NCI-H187 (cell line): ENCODE data around the gene TTC21B.
"Not testable (repeated sequence)": the region's sequence is repeated elsewhere in the genome, so short reads cannot be mapped to it uniquely, and the experiment has no call there.

ENCODE experiments used
- DNase-seq, 2 experiments: peaks; one replicate each; lab custom pipeline; 2025; lab: John Stamatoyannopoulos, UW

Gene TTC21B

GRCh38 chr2:165953655-165954606 lies at the start of gene TTC21B:
TSS of gene TTC21B (minus strand) at chr2:165953776. CDS start at chr2:165953705, 71 bp downstream.
- DNase-seq = peak; percentile 93 to 98

- DNase-seq = no peak
These were observed 46.8 kb upstream of the TTC21B start for GRCh38 chr2:166000401-166000800.

GRCh38 chr2:165990846-165991245 lies 37.3 kb upstream of the TTC21B start:
- DNase-seq = no peak

- no peak for DNase-seq
These were observed 36.3 kb upstream of the TTC21B start for GRCh38 chr2:165989851-165990250.

- DNase-seq = no peak
These were observed 31.5 kb upstream of the TTC21B start for GRCh38 chr2:165985120-165985519.

- DNase-seq = not testable (repeated sequence)
These were observed 18.6 kb upstream of the TTC21B start for GRCh38 chr2:165972161-165972560.

GRCh38 chr2:165970663-165971062 lies 17.1 kb upstream of the TTC21B start:
- DNase-seq = no peak

GRCh38 chr2:165969227-165969626 lies 15.7 kb upstream of the TTC21B start:
- DNase-seq = no peak

- DNase-seq = no peak
These were observed 14.2 kb upstream of the TTC21B start for GRCh38 chr2:165967746-165968145.

- no peak for DNase-seq
These were observed 8.2 kb upstream of the TTC21B start for GRCh38 chr2:165961818-165962217.

- no peak for DNase-seq
These were observed 5.8 kb upstream of the TTC21B start for GRCh38 chr2:165959371-165959770.

- DNase-seq = no peak
These were observed 4.9 kb upstream of the TTC21B start for GRCh38 chr2:165958313-165958960.

- DNase-seq = no peak
These were observed 3.6 kb upstream of the TTC21B start for GRCh38 chr2:165957030-165957675.

- peak; percentile 49 to 84 for DNase-seq
These were observed 296 bp downstream of the TTC21B start for GRCh38 chr2:165953306-165953654.

GRCh38 chr2:165952741-165953211 lies 800 bp downstream of the TTC21B start:
- DNase-seq = no peak

GRCh38 chr2:165952085-165952484 lies 1.5 kb downstream of the TTC21B start:
- DNase-seq = no peak

- no peak for DNase-seq
These were observed 3.1 kb downstream of the TTC21B start for GRCh38 chr2:165950438-165950837.

- DNase-seq = no peak
These were observed 11.7 kb downstream of the TTC21B start for GRCh38 chr2:165941827-165942226.

GRCh38 chr2:165938237-165938636 lies 15.3 kb downstream of the TTC21B start:
- no peak for DNase-seq

- no peak for DNase-seq
These were observed 20.2 kb downstream of the TTC21B start for GRCh38 chr2:165933211-165933910.

- no peak for DNase-seq
These were observed 25.8 kb downstream of the TTC21B start for GRCh38 chr2:165927774-165928173.

- DNase-seq = no peak
These were observed 26.2 kb downstream of the TTC21B start for GRCh38 chr2:165927353-165927752.
